Left kidney (tissue), 2 donors: ENCODE results near the gene ZNF74. TPM values are rescaled to one million over a fixed set of nuclear protein-coding genes. Genes with fewer than 3 reads are reported as not detected.

Source experiments
- DNase-seq: peaks from one replicate; pipeline ENCODE4 v3.0.0-alpha.2; 2013
- polyA plus RNA-seq: library from polyadenylated mRNA; unstranded; fragments of 120-200 nt; gene quantifications from one replicate; pipeline ENCODE4 v1.2.1, GENCODE V29; 2013; ENCODE audit not compliant: insufficient read length

ZNF74 gene
- polyA plus RNA-seq, 1 donor, result 16.7 TPM

GRCh38 chr22:20420157-20420842 lies 26.3 kb downstream of the ZNF74 start:
- no peak for DNase-seq

GRCh38 chr22:20421507-20421874 lies 27.5 kb downstream of the ZNF74 start:
- DNase-seq, result no peak

- no peak for DNase-seq
Observed at GRCh38 chr22:20422271-20423007, 28.5 kb downstream of the ZNF74 start.

- DNase-seq, result no peak
Observed at GRCh38 chr22:20423008-20423905, 29.3 kb downstream of the ZNF74 start.

- no peak for DNase-seq
Observed at GRCh38 chr22:20423906-20424551, 30.1 kb downstream of the ZNF74 start.

GRCh38 chr22:20424568-20424931 lies 30.6 kb downstream of the ZNF74 start:
- DNase-seq, result no peak

- DNase-seq, result no peak
Observed at GRCh38 chr22:20424932-20425565, 31.1 kb downstream of the ZNF74 start.

- DNase-seq, result no peak
Observed at GRCh38 chr22:20425566-20426258, 31.8 kb downstream of the ZNF74 start.

GRCh38 chr22:20426259-20426615 lies 32.3 kb downstream of the ZNF74 start:
- no peak for DNase-seq

- DNase-seq, result no peak
Observed at GRCh38 chr22:20427104-20427944, 33.4 kb downstream of the ZNF74 start.

- DNase-seq, result no peak
Observed at GRCh38 chr22:20427945-20428417, 34.0 kb downstream of the ZNF74 start.

- no peak for DNase-seq
Observed at GRCh38 chr22:20428496-20429253, 34.7 kb downstream of the ZNF74 start.

- no peak for DNase-seq
Observed at GRCh38 chr22:20429254-20430100, 35.5 kb downstream of the ZNF74 start.

GRCh38 chr22:20430101-20430719 lies 36.3 kb downstream of the ZNF74 start:
- DNase-seq, result no peak

GRCh38 chr22:20430720-20431510 lies 37.0 kb downstream of the ZNF74 start:
- no peak for DNase-seq

- DNase-seq, result no peak
Observed at GRCh38 chr22:20431511-20432192, 37.7 kb downstream of the ZNF74 start.
